Neuronal stem cell (in vitro differentiated cells): ENCODE data around the gene IL5RA.

Experiments used
- DNase-seq: peaks from one replicate; pipeline ENCODE4 v3.0.0-alpha.2; 2013; ENCODE audit warnings: low spot score
- H2AFZ ChIP-seq: one replicate; pipeline ENCODE4 v1.6.1; 2013; ENCODE audit warnings: mild to moderate bottlenecking, low read length, inconsistent platforms
- H2AK5ac ChIP-seq: 2 replicates; pipeline ENCODE4 v1.6.1; 2013; ENCODE audit warnings: low read depth, mild to moderate bottlenecking, inconsistent platforms, low read length, moderate library complexity, mixed read lengths
- H2BK120ac ChIP-seq: 2 replicates; pipeline ENCODE4 v1.6.1; 2013; ENCODE audit warnings: low read depth, mild to moderate bottlenecking, inconsistent platforms, low read length, moderate library complexity, mixed read lengths
- H2BK12ac ChIP-seq: one replicate; pipeline ENCODE4 v1.6.1; 2013; ENCODE audit warnings: low read length, inconsistent platforms
- H2BK15ac ChIP-seq: 2 replicates; pipeline ENCODE4 v1.6.1; 2013; ENCODE audit warnings: mild to moderate bottlenecking, low read length, inconsistent platforms, mixed read lengths
- H2BK5ac ChIP-seq: one replicate; pipeline ENCODE4 v1.6.1; 2013; ENCODE audit warnings: inconsistent platforms, mild to moderate bottlenecking, low read length, moderate library complexity
- H3K14ac ChIP-seq: one replicate; pipeline ENCODE4 v1.6.1; 2013; ENCODE audit warnings: low read length, inconsistent platforms
- H3K18ac ChIP-seq: 2 replicates; pipeline ENCODE4 v1.6.1; 2013; ENCODE audit warnings: low read length, inconsistent platforms
- H3K23ac ChIP-seq: 2 replicates; pipeline ENCODE4 v1.6.1; 2013; ENCODE audit warnings: low read depth, mild to moderate bottlenecking, mixed read lengths, low read length, inconsistent platforms; ENCODE audit not compliant: poor library complexity
- H3K27ac ChIP-seq: replicated peaks from 3 replicates; pipeline ENCODE4 v1.5.1; 2013; ENCODE audit warnings: low read length, inconsistent platforms
- H3K27me3 ChIP-seq, 3 experiments: 2 replicates each; pipeline ENCODE4 v1.6.1; 2013; ENCODE audit warnings: low read length in 3 of 3, mild to moderate bottlenecking in 2 of 3, inconsistent platforms in 1 of 3, low read depth in 1 of 3, mixed read lengths in 1 of 3, moderate library complexity in 1 of 3; ENCODE audit not compliant: control insufficient read depth in 3 of 3, insufficient read depth in 3 of 3
- H3K36me3 ChIP-seq, 2 donors: replicated peaks in 1 of 2; 2 replicates each; pipeline ENCODE4 v1.6.1; 2013; ENCODE audit warnings: low read length in 2 of 2; ENCODE audit not compliant: control insufficient read depth in 2 of 2, insufficient read depth in 2 of 2
- H3K4ac ChIP-seq: 2 replicates; pipeline ENCODE4 v1.6.1; 2013; ENCODE audit warnings: inconsistent platforms, mild to moderate bottlenecking, low read length, moderate library complexity
- H3K4me1 ChIP-seq, 2 donors: 1 replicate in 1 of 2; 2 replicates in 1 of 2; pipeline ENCODE4 v1.6.1; 2013; ENCODE audit warnings: low read length in 2 of 2, low read depth in 1 of 2; ENCODE audit not compliant: control insufficient read depth in 2 of 2, insufficient read depth in 1 of 2
- H3K4me2 ChIP-seq: one replicate; pipeline ENCODE4 v1.6.1; 2013; ENCODE audit warnings: mild to moderate bottlenecking, low read length, inconsistent platforms; ENCODE audit not compliant: insufficient read depth, poor library complexity, severe bottlenecking
- H3K4me3 ChIP-seq, 2 donors: 2 replicates each; pipeline ENCODE4 v1.5.1; 2013; ENCODE audit warnings: low read length in 2 of 2, mild to moderate bottlenecking in 2 of 2, inconsistent platforms in 1 of 2, moderate library complexity in 1 of 2
- H3K79me1 ChIP-seq: one replicate; pipeline ENCODE4 v1.6.1; 2013; ENCODE audit warnings: low read depth, mild to moderate bottlenecking, inconsistent platforms, low read length, moderate library complexity
- H3K9ac ChIP-seq: one replicate; pipeline ENCODE4 v1.6.1; 2013; ENCODE audit warnings: mild to moderate bottlenecking, low read depth, low read length, inconsistent platforms; ENCODE audit not compliant: poor library complexity
- H3K9me3 ChIP-seq, 2 donors: replicated peaks in 1 of 2; 2 replicates each; pipeline versions ENCODE3 to v1.6.1; 2013; ENCODE audit warnings: low read length in 2 of 2, mild to moderate bottlenecking in 2 of 2, inconsistent platforms in 1 of 2, low read depth in 1 of 2, mixed read lengths in 1 of 2, moderate library complexity in 1 of 2; ENCODE audit not compliant: control insufficient read depth in 2 of 2, insufficient read depth in 1 of 2
- H4K8ac ChIP-seq: one replicate; pipeline ENCODE4 v1.6.1; 2013; ENCODE audit warnings: low read depth, mild to moderate bottlenecking, inconsistent platforms, low read length, moderate library complexity
- H4K91ac ChIP-seq: one replicate; pipeline ENCODE4 v1.6.1; 2013; ENCODE audit warnings: low read length, low read depth, mild to moderate bottlenecking, inconsistent platforms; ENCODE audit not compliant: poor library complexity
- WGBS, 2 donors: extraction: QIAGEN DNeasy Blood & Tissue Kit; methylation state at CpG; one replicate each; pipeline ENCODE4 v1.1.7; 2013; ENCODE audit warnings: missing lambda C conversion rate in 2 of 2, mixed read lengths in 1 of 2; ENCODE audit not compliant: insufficient read length in 2 of 2, insufficient replicate concordance in 1 of 2; ENCODE audit errors: extremely low coverage in 2 of 2; 5-methylcytosine and 5-hydroxymethylcytosine counted together

Gene IL5RA

DNA sequence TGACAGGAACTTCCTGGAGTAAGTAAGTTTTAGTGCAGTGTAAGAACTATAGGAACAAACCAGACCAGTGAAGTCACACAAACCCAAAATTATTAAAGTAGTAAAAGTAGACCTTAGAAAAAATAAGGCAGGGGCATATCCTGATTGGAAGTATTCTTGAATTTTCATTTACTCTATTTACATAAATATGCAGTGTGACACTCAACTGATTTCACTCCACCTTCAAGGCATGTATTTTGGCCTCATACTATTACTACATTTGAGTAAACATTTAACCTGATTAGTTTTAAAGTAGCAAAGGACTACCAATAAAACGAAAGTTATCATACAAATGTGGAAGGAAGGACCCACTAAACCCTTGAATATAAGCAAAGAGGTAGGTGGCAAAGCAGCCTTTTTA, 39.4 kb upstream of the IL5RA start:
- Histone ChIP-seq H2AFZ (no peak overlapping the region), H3K4ac (no peak overlapping the region), H3K27me3 (no peaks in the 10 kb centered on the region), H3K14ac (no peak overlapping the region), H3K9me3 (peaks cover 0 to 3% of the 10 kb centered on the region in 2 donors), H3K4me1 (no peaks in the 10 kb centered on the region), H3K36me3 (peaks cover 9 to 100% of the 10 kb centered on the region in 2 donors), H3K79me1 (no peaks in the 10 kb centered on the region), H3K9ac (no peak overlapping the region), H3K27ac (no peak overlapping the region), H3K4me2 (no peak overlapping the region), H3K23ac (no peak overlapping the region), H4K91ac (no peak overlapping the region), H3K4me3 (no peak overlapping the region), H2BK12ac (no peak overlapping the region), H3K18ac (no peak overlapping the region), H2BK5ac (no peak overlapping the region), H2AK5ac (no peak overlapping the region), H2BK15ac (no peak overlapping the region), H2BK120ac (no peak overlapping the region), H4K8ac (no peak overlapping the region)
- WGBS, 2 donors: no CpG with 5 or more reads among the region's 1 CpG
- no peak for DNase-seq

- no peak overlapping the region for H3K9ac ChIP-seq
- H3K9me3 ChIP-seq: peaks cover 0 to 3% of the 10 kb centered on the region in 2 donors
- H2BK5ac ChIP-seq: no peak overlapping the region
- H3K27me3 ChIP-seq: no peaks in the 10 kb centered on the region
- peaks cover 0 to 12% of the 10 kb centered on the region in 2 donors for H3K4me1 ChIP-seq
- peaks cover 11 to 99% of the 10 kb centered on the region in 2 donors for H3K36me3 ChIP-seq
- WGBS, 2 donors: no CpG with 5 or more reads among the region's 8 CpGs
- DNase-seq: no peak
- no peak overlapping the region for H3K4ac ChIP-seq
- H3K18ac ChIP-seq: no peak overlapping the region
- no peak overlapping the region for H4K8ac ChIP-seq
- H2BK120ac ChIP-seq: no peak overlapping the region
- H2AFZ ChIP-seq: no peak overlapping the region
- no peaks in the 10 kb centered on the region for H3K79me1 ChIP-seq
- H3K14ac ChIP-seq: no peak overlapping the region
- no peak overlapping the region for H3K27ac ChIP-seq
- no peak overlapping the region for H2BK12ac ChIP-seq
- H3K4me3 ChIP-seq: no peak overlapping the region
- H2BK15ac ChIP-seq: no peak overlapping the region
- no peak overlapping the region for H4K91ac ChIP-seq
- no peak overlapping the region for H3K23ac ChIP-seq
- H2AK5ac ChIP-seq: no peak overlapping the region
- no peak overlapping the region for H3K4me2 ChIP-seq
These were observed 35.7 kb upstream of the IL5RA start for GRCh38 chr3:3145831-3146230.

GRCh38 chr3:3141939-3142338, 31.8 kb upstream of the IL5RA start:
- H3K23ac ChIP-seq: no peak overlapping the region
- no peak overlapping the region for H3K4me3 ChIP-seq
- H3K27ac ChIP-seq: no peak overlapping the region
- H2AFZ ChIP-seq: no peak overlapping the region
- no peak overlapping the region for H3K9ac ChIP-seq
- peaks cover 0 to 3% of the 10 kb centered on the region in 2 donors for H3K9me3 ChIP-seq
- no peak overlapping the region for H2BK120ac ChIP-seq
- no peak overlapping the region for H2BK15ac ChIP-seq
- H3K4me2 ChIP-seq: no peak overlapping the region
- DNase-seq: no peak
- no peaks in the 10 kb centered on the region for H3K79me1 ChIP-seq
- no peak overlapping the region for H3K14ac ChIP-seq
- no peak overlapping the region for H4K91ac ChIP-seq
- no peak overlapping the region for H3K4ac ChIP-seq
- peaks cover 11 to 99% of the 10 kb centered on the region in 2 donors for H3K36me3 ChIP-seq
- H4K8ac ChIP-seq: no peak overlapping the region
- H2BK5ac ChIP-seq: no peak overlapping the region
- H2AK5ac ChIP-seq: no peak overlapping the region
- H3K27me3 ChIP-seq: no peaks in the 10 kb centered on the region
- no peak overlapping the region for H2BK12ac ChIP-seq
- peaks cover 0 to 12% of the 10 kb centered on the region in 2 donors for H3K4me1 ChIP-seq
- no peak overlapping the region for H3K18ac ChIP-seq

GRCh38 chr3:3137526-3137925, 27.4 kb upstream of the IL5RA start:
- no peak overlapping the region for H3K4me3 ChIP-seq
- H4K8ac ChIP-seq: no peak overlapping the region
- no peaks in the 10 kb centered on the region for H3K79me1 ChIP-seq
- no peak overlapping the region for H2BK12ac ChIP-seq
- no peak overlapping the region for H3K4me2 ChIP-seq
- no peaks in the 10 kb centered on the region for H3K9me3 ChIP-seq
- H3K4ac ChIP-seq: no peak overlapping the region
- peaks cover 7 to 97% of the 10 kb centered on the region in 2 donors for H3K36me3 ChIP-seq
- H3K18ac ChIP-seq: no peak overlapping the region
- no peak overlapping the region for H2BK5ac ChIP-seq
- H3K27me3 ChIP-seq: no peaks in the 10 kb centered on the region
- no peak overlapping the region for H3K9ac ChIP-seq
- H2AFZ ChIP-seq: no peak overlapping the region
- H3K27ac ChIP-seq: no peak overlapping the region
- WGBS, 2 donors: no CpG with 5 or more reads among the region's 6 CpGs
- H3K14ac ChIP-seq: no peak overlapping the region
- DNase-seq: no peak
- no peak overlapping the region for H3K23ac ChIP-seq
- no peak overlapping the region for H2AK5ac ChIP-seq
- H4K91ac ChIP-seq: no peak overlapping the region
- H2BK120ac ChIP-seq: no peak overlapping the region
- no peak overlapping the region for H2BK15ac ChIP-seq
- peaks cover 0 to 5% of the 10 kb centered on the region in 2 donors for H3K4me1 ChIP-seq
